ENCODE data around the gene TBKBP1. TPM values are rescaled to one million over a fixed set of nuclear protein-coding genes. Genes with fewer than 3 reads are reported as not detected.

TBKBP1 gene
- total RNA-seq, 1 donor from 2014 or later: 3.0 TPM

- Histone ChIP-seq H3K4me1 (no peaks in the 10 kb centered on the region), H4K20me1 (ENCODE audit: low read depth) (no peaks in the 10 kb centered on the region), H3K27ac (no peak overlapping the region), H2AFZ (replicated peaks) (no peak overlapping the region), H3K79me2 (ENCODE audit: low read depth) (no peaks in the 10 kb centered on the region), H3K36me3 (no peaks in the 10 kb centered on the region), H3K9me3 (ENCODE audit: low read depth) (no peaks in the 10 kb centered on the region), H3F3A (ENCODE audit: low read depth) (peaks cover 10% of the 10 kb centered on the region), H3K4me3 (no peak overlapping the region), H3K27me3 (peaks cover 38% of the 10 kb centered on the region), H3K9ac (no peak overlapping the region), H3K4me2 (no peak overlapping the region)
- TF ChIP-seq EZH2 (IDR thresholded peaks at IDR 0.05) (no peak), EZH2phosphoT487 (IDR thresholded peaks at IDR 0.05) (no peak), CTCF (IDR thresholded peaks at IDR 0.05) (no peak)
- Mint-ChIP-seq H3K36me3 (peaks cover 2% of the 10 kb centered on the region), H3K27ac (peak overlapping the region; percentile 33), H3K27me3 (ENCODE audit: insufficient read depth, low read depth) (peaks cover 31% of the 10 kb centered on the region), H3K4me3 (peak overlapping the region; percentile 25), H3K4me1 (peaks cover 7% of the 10 kb centered on the region), H3K9me3 (no peaks in the 10 kb centered on the region)
- no peak for DNase-seq (ENCODE audit: low spot score)
Measured at GRCh38 chr17:47715669-47716325, 21.8 kb downstream of the TBKBP1 start.

- H3K9ac ChIP-seq: no peak overlapping the region
- H3F3A ChIP-seq (ENCODE audit: low read depth): peaks cover 10% of the 10 kb centered on the region
- no peak overlapping the region for H3K4me3 Mint-ChIP-seq
- peaks cover 8% of the 10 kb centered on the region for H3K4me1 Mint-ChIP-seq
- H3K27ac ChIP-seq: no peak overlapping the region
- no peak overlapping the region for H3K27ac Mint-ChIP-seq
- DNase-seq (ENCODE audit: low spot score): no peak
- H3K4me3 ChIP-seq: no peak overlapping the region
- H3K9me3 ChIP-seq (ENCODE audit: low read depth): no peaks in the 10 kb centered on the region
- TF ChIP-seq EZH2 (IDR thresholded peaks at IDR 0.05): no peak
- TF ChIP-seq CTCF (IDR thresholded peaks at IDR 0.05): no peak
- no peak for TF ChIP-seq EZH2phosphoT487 (IDR thresholded peaks at IDR 0.05)
- peaks cover 2% of the 10 kb centered on the region for H3K36me3 Mint-ChIP-seq
- H3K36me3 ChIP-seq: no peaks in the 10 kb centered on the region
- H4K20me1 ChIP-seq (ENCODE audit: low read depth): no peaks in the 10 kb centered on the region
- no peaks in the 10 kb centered on the region for H3K79me2 ChIP-seq (ENCODE audit: low read depth)
- H3K27me3 ChIP-seq: peaks cover 43% of the 10 kb centered on the region
- no peaks in the 10 kb centered on the region for H3K9me3 Mint-ChIP-seq
- H3K4me1 ChIP-seq: no peaks in the 10 kb centered on the region
- no peak overlapping the region for H3K4me2 ChIP-seq
- no peak overlapping the region for H2AFZ ChIP-seq (replicated peaks)
- peaks cover 34% of the 10 kb centered on the region for H3K27me3 Mint-ChIP-seq (ENCODE audit: insufficient read depth, low read depth)
Measured at GRCh38 chr17:47716375-47716774, 22.4 kb downstream of the TBKBP1 start.

- Histone ChIP-seq H3K4me3 (no peak overlapping the region), H4K20me1 (ENCODE audit: low read depth) (no peaks in the 10 kb centered on the region), H3K79me2 (ENCODE audit: low read depth) (no peaks in the 10 kb centered on the region), H3K27ac (no peak overlapping the region), H3K36me3 (no peaks in the 10 kb centered on the region), H3K4me2 (no peak overlapping the region), H2AFZ (replicated peaks) (no peak overlapping the region), H3K27me3 (peaks cover 52% of the 10 kb centered on the region), H3K9me3 (ENCODE audit: low read depth) (no peaks in the 10 kb centered on the region), H3K4me1 (no peaks in the 10 kb centered on the region), H3F3A (ENCODE audit: low read depth) (peaks cover 10% of the 10 kb centered on the region), H3K9ac (no peak overlapping the region)
- DNase-seq (ENCODE audit: low spot score): no peak
- H3K4me1 Mint-ChIP-seq: peaks cover 12% of the 10 kb centered on the region
- TF ChIP-seq EZH2phosphoT487 (IDR thresholded peaks at IDR 0.05): no peak
- TF ChIP-seq CTCF (IDR thresholded peaks at IDR 0.05): peak; percentile 42
- peaks cover 39% of the 10 kb centered on the region for H3K27me3 Mint-ChIP-seq (ENCODE audit: insufficient read depth, low read depth)
- no peaks in the 10 kb centered on the region for H3K9me3 Mint-ChIP-seq
- H3K27ac Mint-ChIP-seq: no peak overlapping the region
- no peaks in the 10 kb centered on the region for H3K36me3 Mint-ChIP-seq
- no peak overlapping the region for H3K4me3 Mint-ChIP-seq
Measured at GRCh38 chr17:47717261-47717697, 23.3 kb downstream of the TBKBP1 start.

All from neural progenitor cell (in vitro differentiated cells).